HCT116 (cell line): ENCODE data around the gene MESD. TPM values are rescaled to one million over a fixed set of nuclear protein-coding genes. Genes with fewer than 3 reads are reported as not detected.

ENCODE experiments used
- ATAC-seq: fragments of 200-7000 bp; cut with Tn5 transposase; 2 replicates; pipeline ENCODE4 v1.9.1; 2020; ENCODE audit warnings: mild to moderate bottlenecking, moderate library complexity
- BruUV-seq: library from RNA; stranded (reverse); fragments of 400-500 nt; replicated peaks from 2 replicates; lab custom pipeline; 2021; lab: Mats Ljungman, UMichigan
- CTCF ChIA-PET: fragments of 300-600 bp; sonication (Branson Sonifier 250); formaldehyde crosslinking; loops from one replicate; lab custom pipeline; 2021; ENCODE audit warnings: antibody characterized with exemption; lab: Charles Lee
- POLR2A ChIA-PET: fragments of 300-600, 350-600 bp; sonication (Branson Sonifier 250); formaldehyde crosslinking; loops from one replicate; lab custom pipeline; 2021; ENCODE audit warnings: antibody characterized with exemption; lab: Charles Lee
- RAD21 ChIA-PET, 2 experiments: fragments of 300-600 bp; sonication (Branson Sonifier 250); formaldehyde crosslinking; loops; one replicate each; lab custom pipeline; 2023; ENCODE audit warnings: low total read pairs in 2 of 2; ENCODE audit not compliant: uncharacterized antibody in 2 of 2, unreplicated experiment in 2 of 2, low non-redundant PET in 1 of 2; lab: Charles Lee
- DNase-seq: peaks from one replicate; pipeline ENCODE4 v3.0.0-alpha.2; 2010; ENCODE audit warnings: low read depth, low spot score
- H2AFZ ChIP-seq: fragments of 200-600 bp; shearing (Covaris generic), sonication (generic); 2 replicates; pipeline ENCODE4 v1.6.1; 2017; ENCODE audit warnings: low read depth, mixed run types, mixed read lengths, antibody characterized with exemption, low read length; ENCODE audit not compliant: poor library complexity, severe bottlenecking
- H3K27ac ChIP-seq: 2 replicates; pipeline ENCODE4 v1.5.1; 2012; ENCODE audit warnings: low read depth, low read length
- H3K27me3 ChIP-seq: fragments of 200-600 bp; sonication (generic); 2 replicates; pipeline ENCODE4 v1.6.1; 2016; ENCODE audit warnings: mixed run types, low read length, mixed read lengths; ENCODE audit not compliant: insufficient read depth
- H3K36me3 ChIP-seq, 2 experiments: fragments of 200-500 bp in 1 of 2; fragments of 200-600 bp in 1 of 2; sonication (Bioruptor generic) in 1 of 2; sonication (generic) in 1 of 2; 2 replicates each; pipeline versions ENCODE4 v1.5.1 to v1.6.1; 2014 to 2016; ENCODE audit warnings: low read length in 2 of 2, inconsistent platforms in 1 of 2, mixed read lengths in 1 of 2, mixed run types in 1 of 2; ENCODE audit not compliant: insufficient read depth in 2 of 2, control insufficient read depth in 1 of 2
- H3K4me1 ChIP-seq, 2 experiments: fragments of 200-600 bp in 1 of 2; sonication (generic) in 1 of 2; 2 replicates each; pipeline versions ENCODE4 v1.5.1 to v1.6.1; 2012 to 2017; ENCODE audit warnings: low read length in 2 of 2, inconsistent platforms in 1 of 2, mild to moderate bottlenecking in 1 of 2, mixed read lengths in 1 of 2, mixed run types in 1 of 2, moderate library complexity in 1 of 2; ENCODE audit not compliant: insufficient read depth in 2 of 2, control insufficient read depth in 1 of 2
- H3K4me2 ChIP-seq: fragments of 200-600 bp; sonication (generic); 2 replicates; pipeline ENCODE4 v1.6.1; 2017; ENCODE audit warnings: mixed run types, low read length, mixed read lengths
- H3K4me3 ChIP-seq, 2 experiments: fragments of 200-600 bp in 1 of 2; sonication (generic) in 1 of 2; replicated peaks in 1 of 2; 2 replicates each; pipeline ENCODE4 v1.5.1; 2011 to 2016; ENCODE audit warnings: low read length in 2 of 2, control low read depth in 1 of 2, low read depth in 1 of 2, mild to moderate bottlenecking in 1 of 2, mixed read lengths in 1 of 2, mixed run types in 1 of 2
- H3K79me2 ChIP-seq: fragments of 200-600 bp; sonication (generic); 2 replicates; pipeline ENCODE4 v1.6.1; 2017; ENCODE audit warnings: mild to moderate bottlenecking, mixed run types, low read length, moderate library complexity, mixed read lengths; ENCODE audit not compliant: insufficient read depth
- H3K9ac ChIP-seq: fragments of 200-600 bp; sonication (generic); 2 replicates; pipeline ENCODE4 v1.6.1; 2016; ENCODE audit warnings: low read length, mixed read lengths
- H3K9me2 ChIP-seq: fragments of 200-600 bp; sonication (generic), shearing (Covaris generic); 2 replicates; pipeline ENCODE4 v1.6.1; 2017; ENCODE audit warnings: mixed run types, mild to moderate bottlenecking, moderate library complexity; ENCODE audit not compliant: insufficient read depth
- H3K9me3 ChIP-seq, 2 experiments: fragments of 200-500 bp in 1 of 2; fragments of 200-600 bp in 1 of 2; sonication (Bioruptor generic) in 1 of 2; sonication (generic) in 1 of 2; 2 replicates each; pipeline ENCODE4 v1.6.1; 2014 to 2017; ENCODE audit warnings: low read length in 2 of 2, mixed read lengths in 2 of 2, inconsistent platforms in 1 of 2, low read depth in 1 of 2, mild to moderate bottlenecking in 1 of 2, mixed run types in 1 of 2, moderate library complexity in 1 of 2; ENCODE audit not compliant: control insufficient read depth in 1 of 2, insufficient read depth in 1 of 2
- H4K20me1 ChIP-seq: fragments of 200-600 bp; sonication (generic), shearing (Covaris generic); 2 replicates; pipeline ENCODE4 v1.6.1; 2017; ENCODE audit warnings: mixed run types, mild to moderate bottlenecking, moderate library complexity; ENCODE audit not compliant: insufficient read depth
- CBX3 ChIP-seq: IDR thresholded peaks from 2 replicates; pipeline ENCODE4 v1.6.1; 2012; ENCODE audit warnings: low read depth
- CEBPB ChIP-seq: IDR thresholded peaks from 2 replicates; pipeline ENCODE4 v1.6.1; 2012; ENCODE audit warnings: low read depth
- EGR1 ChIP-seq: IDR thresholded peaks from 2 replicates; pipeline ENCODE4 v1.6.1; 2012; ENCODE audit warnings: low read depth
- ELF1 ChIP-seq: IDR thresholded peaks from 2 replicates; pipeline ENCODE4 v1.6.1; 2012; ENCODE audit warnings: low read depth, borderline replicate concordance
- EZH2 ChIP-seq: fragments of 200-600 bp; sonication (generic); IDR thresholded peaks from 2 replicates; pipeline ENCODE4 v1.6.1; 2017; ENCODE audit warnings: antibody characterized with exemption, mixed run types
- EZH2phosphoT487 ChIP-seq: fragments of 200-600 bp; IDR thresholded peaks from 2 replicates; pipeline ENCODE4 v1.6.1; 2018; ENCODE audit warnings: antibody characterized with exemption, borderline replicate concordance
- FOSL1 ChIP-seq: IDR thresholded peaks from 2 replicates; pipeline ENCODE4 v1.6.1; 2012; ENCODE audit warnings: low read depth
- JUND ChIP-seq: IDR thresholded peaks from 2 replicates; pipeline ENCODE4 v1.6.1; 2012
- POLR2A ChIP-seq: IDR thresholded peaks from 2 replicates; pipeline ENCODE4 v1.7.0; 2011; ENCODE audit warnings: borderline replicate concordance; ENCODE audit not compliant: insufficient read depth, insufficient read length; ENCODE audit errors: extremely low read depth
- RAD21 ChIP-seq: IDR thresholded peaks from 2 replicates; pipeline ENCODE4 v1.6.1; 2012; ENCODE audit warnings: low read depth, mild to moderate bottlenecking
- SIN3A ChIP-seq: IDR thresholded peaks from 2 replicates; pipeline ENCODE4 v1.6.1; 2012; ENCODE audit warnings: low read depth
- SRF ChIP-seq: IDR thresholded peaks from 2 replicates; pipeline ENCODE4 v1.6.1; 2012; ENCODE audit warnings: low read depth
- TCF7L2 ChIP-seq: IDR thresholded peaks from 2 replicates; pipeline ENCODE4 v1.7.0; 2011; ENCODE audit warnings: borderline replicate concordance, inconsistent platforms; ENCODE audit not compliant: insufficient read depth, insufficient read length; ENCODE audit errors: extremely low read depth
- YY1 ChIP-seq: IDR thresholded peaks from 2 replicates; pipeline ENCODE4 v1.6.1; 2011; ENCODE audit warnings: low read length, low read depth, moderate library complexity, mild to moderate bottlenecking; ENCODE audit not compliant: insufficient replicate concordance; ENCODE audit errors: extremely low read depth
- ZFX ChIP-seq: fragments of 450-650 bp; IDR thresholded peaks from 2 replicates; pipeline ENCODE4 v1.6.1; 2017
- ZNF274 ChIP-seq: fragments of 200-500 bp; sonication (Bioruptor generic); IDR thresholded peaks from 2 replicates; pipeline ENCODE4 v1.6.1; 2014; ENCODE audit warnings: mild to moderate bottlenecking, low read depth, low read length, inconsistent platforms
- intact Hi-C: fragments of 100-400 bp; cut with micrococcal nuclease; formaldehyde crosslinking; loops from 2 replicates; pipeline ENCODE4 v1.10.0; 2022
- total RNA-seq: library from RNA; stranded (reverse); gene quantifications from one replicate; pipeline ENCODE4 v1.2.1, GENCODE V29; 2021; ENCODE audit not compliant: unreplicated experiment
- TF ChIP-seq, protein P1 (sequence below), 3 experiments: fragments of 200-600 bp in 1 of 3; sonication (generic) in 1 of 3; IDR thresholded peaks in 2 of 3; conservative IDR thresholded peaks in 1 of 3; 2 replicates each; pipeline ENCODE4 v1.5.1; 2012 to 2017; ENCODE audit warnings: low read depth in 2 of 3, low read length in 2 of 3, antibody characterized with exemption in 1 of 3, borderline replicate concordance in 1 of 3, control low read depth in 1 of 3, mild to moderate bottlenecking in 1 of 3, mixed read lengths in 1 of 3, mixed run types in 1 of 3, moderate library complexity in 1 of 3; ENCODE audit not compliant: insufficient read depth in 1 of 3

Gene MESD
- total RNA-seq, 1 experiment from 2014 or later = 22.5 TPM

DNA sequence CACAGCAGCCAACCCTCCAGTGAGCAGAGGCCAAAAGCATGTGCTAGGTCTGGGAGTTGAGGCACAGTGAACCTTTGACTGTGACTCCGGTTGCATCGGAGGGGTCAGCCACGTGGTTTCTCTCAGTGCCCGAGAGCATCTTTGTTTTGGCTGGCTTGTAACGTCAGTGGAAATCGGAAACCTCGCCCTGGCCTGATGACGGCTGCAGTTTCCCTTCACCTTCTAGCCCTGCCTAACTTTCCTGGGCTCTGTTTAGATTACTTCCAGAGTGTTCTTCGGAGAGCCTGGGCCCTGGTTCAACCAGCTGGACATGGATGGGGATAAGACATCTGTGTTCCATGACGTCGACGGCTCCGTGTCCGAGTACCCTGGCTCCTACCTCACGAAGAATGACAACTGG lies 56.6 kb downstream of the MESD start:
- Histone ChIP-seq H3K79me2 (no peaks in the 10 kb centered on the region), H3K9ac (no peak overlapping the region), H3K4me3 (no peak overlapping the region), H2AFZ (no peak overlapping the region), H4K20me1 (no peaks in the 10 kb centered on the region), H3K4me1 (peaks cover 6 to 18% of the 10 kb centered on the region in 2 experiments), H3K4me2 (no peak overlapping the region), H3K9me3 (no peaks in the 10 kb centered on the region), H3K36me3 (peaks cover 0 to 4% of the 10 kb centered on the region in 2 experiments; a peak in 1 of 4 replicates), H3K27ac (no peak overlapping the region), H3K9me2 (no peaks in the 10 kb centered on the region), H3K27me3 (no peaks in the 10 kb centered on the region)
- ATAC-seq (no peak), DNase-seq (no peak)
- CTCF ChIA-PET = no interaction called here
- RAD21 ChIA-PET = no interaction called here
- BruUV-seq = no TSS peak
- intact Hi-C loops = no loop called here
- TF ChIP-seq YY1 = no peak
- no peak for TF ChIP-seq CBX3
- TF ChIP-seq TCF7L2 = no peak
- TF ChIP-seq FOSL1 = no peak
- no peak for TF ChIP-seq EGR1
- TF ChIP-seq POLR2A = no peak
- TF ChIP-seq SIN3A = no peak
- no peak for TF ChIP-seq EZH2
- no peak for TF ChIP-seq CEBPB
- TF ChIP-seq ZFX = no peak
- no peak for TF ChIP-seq ZNF274
- TF ChIP-seq EZH2phosphoT487 = no peak
- no peak for TF ChIP-seq RAD21
- TF ChIP-seq SRF = no peak
- POLR2A ChIA-PET = no interaction called here

DNA sequence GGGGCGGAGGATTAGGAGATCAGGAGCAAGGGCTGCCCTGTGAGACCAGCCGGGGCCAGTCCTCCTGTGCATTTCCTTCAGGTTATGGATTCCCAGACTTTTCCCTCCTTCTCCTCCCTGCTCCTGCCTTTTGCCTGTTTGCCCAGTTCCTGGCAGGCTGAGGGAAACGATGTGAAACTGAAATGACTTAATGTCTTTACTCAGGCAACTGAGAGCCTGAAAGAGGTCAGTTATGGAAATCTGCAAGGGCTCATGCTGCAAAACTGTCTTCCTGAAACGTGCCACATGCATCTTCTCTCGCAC lies 57.2 kb downstream of the MESD start:
- H3K4me2 ChIP-seq = no peak overlapping the region
- no peak overlapping the region for H3K27ac ChIP-seq
- TF ChIP-seq ZNF274 (no peak), ELF1 (no peak), JUND (no peak), EGR1 (no peak), YY1 (no peak), SIN3A (no peak)
- TF ChIP-seq, protein P1, sequence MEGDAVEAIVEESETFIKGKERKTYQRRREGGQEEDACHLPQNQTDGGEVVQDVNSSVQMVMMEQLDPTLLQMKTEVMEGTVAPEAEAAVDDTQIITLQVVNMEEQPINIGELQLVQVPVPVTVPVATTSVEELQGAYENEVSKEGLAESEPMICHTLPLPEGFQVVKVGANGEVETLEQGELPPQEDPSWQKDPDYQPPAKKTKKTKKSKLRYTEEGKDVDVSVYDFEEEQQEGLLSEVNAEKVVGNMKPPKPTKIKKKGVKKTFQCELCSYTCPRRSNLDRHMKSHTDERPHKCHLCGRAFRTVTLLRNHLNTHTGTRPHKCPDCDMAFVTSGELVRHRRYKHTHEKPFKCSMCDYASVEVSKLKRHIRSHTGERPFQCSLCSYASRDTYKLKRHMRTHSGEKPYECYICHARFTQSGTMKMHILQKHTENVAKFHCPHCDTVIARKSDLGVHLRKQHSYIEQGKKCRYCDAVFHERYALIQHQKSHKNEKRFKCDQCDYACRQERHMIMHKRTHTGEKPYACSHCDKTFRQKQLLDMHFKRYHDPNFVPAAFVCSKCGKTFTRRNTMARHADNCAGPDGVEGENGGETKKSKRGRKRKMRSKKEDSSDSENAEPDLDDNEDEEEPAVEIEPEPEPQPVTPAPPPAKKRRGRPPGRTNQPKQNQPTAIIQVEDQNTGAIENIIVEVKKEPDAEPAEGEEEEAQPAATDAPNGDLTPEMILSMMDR (IDR thresholded peaks at IDR 0.05 in 2 of 3, conservative IDR thresholded peaks at IDR 0.05 in 1 of 3; ENCODE audit: borderline replicate concordance in 1 of 3, insufficient read depth in 1 of 3, low read depth in 2 of 3, low read length in 2 of 3) = no peak
- no peaks in the 10 kb centered on the region; a peak in 1 of 4 replicates for H3K36me3 ChIP-seq
- no peak overlapping the region for H2AFZ ChIP-seq
- H3K4me3 ChIP-seq = no peak overlapping the region
- ChIA-PET CTCF (no interaction called here), POLR2A (no interaction called here), RAD21 (no interaction called here)
- no peak for DNase-seq
- H3K27me3 ChIP-seq = no peaks in the 10 kb centered on the region
- no peaks in the 10 kb centered on the region for H3K79me2 ChIP-seq
- intact Hi-C loops = no loop called here
- peaks cover 6 to 18% of the 10 kb centered on the region in 2 experiments for H3K4me1 ChIP-seq
- no TSS peak for BruUV-seq
- ATAC-seq = no peak
- no peaks in the 10 kb centered on the region for H4K20me1 ChIP-seq
- H3K9ac ChIP-seq = no peak overlapping the region
- H3K9me2 ChIP-seq = no peaks in the 10 kb centered on the region
- H3K9me3 ChIP-seq = no peaks in the 10 kb centered on the region
